Measurements from ENCODE around the gene MAP3K2.

GRCh38 chr2:127347734-127348392, 39.9 kb downstream of the MAP3K2 start:
- TF ChIP-seq CTCF (IDR thresholded peaks at IDR 0.05; ENCODE audit: low read length) (no peak), EZH2 (IDR thresholded peaks at IDR 0.05; ENCODE audit: borderline replicate concordance, low read length) (no peak)

All from OCI-LY1 (cell line).